Measurements from ENCODE around the gene ZXDC. TPM values are rescaled to one million over a fixed set of nuclear protein-coding genes. Genes with fewer than 3 reads are reported as not detected.
A peak's percentile ranks its signal among the peaks of the same experiment; 100 is the strongest.

ZXDC gene
- total and polyA plus RNA-seq, 8 donors: 30.1 to 40.8 (median 35.5) TPM

GRCh38 chr3:126421573-126422119 is 54.0 kb downstream of the ZXDC start:
- intact Hi-C loops (cut with DNase I): no loop called here
- Histone ChIP-seq H3K27me3 (peaks cover 0 to 38% of the 10 kb centered on the region in 2 donors), H3K36me3 (peaks cover 0 to 3% of the 10 kb centered on the region in 2 donors), H3K27ac (no peak overlapping the region), H3K4me3 (no peak overlapping the region), H3K4me1 (no peaks in the 10 kb centered on the region), H3K9me3 (peaks cover 0 to 17% of the 10 kb centered on the region in 2 donors)
- DNase-seq (no peak), ATAC-seq (no peak)
- TF ChIP-seq CTCF (IDR thresholded peaks at IDR 0.05): no peak

GRCh38 chr3:126419886-126420786 is 55.6 kb downstream of the ZXDC start:
- H3K36me3 ChIP-seq: peaks cover 0 to 3% of the 10 kb centered on the region in 2 donors
- no peak for TF ChIP-seq CTCF (IDR thresholded peaks at IDR 0.05)
- peaks cover 6 to 53% of the 10 kb centered on the region in 2 donors for H3K27me3 ChIP-seq
- no peaks in the 10 kb centered on the region for H3K4me1 ChIP-seq
- H3K27ac ChIP-seq: no peak overlapping the region
- DNase-seq (no peak), ATAC-seq (no peak)
- H3K4me3 ChIP-seq: no peak overlapping the region
- H3K9me3 ChIP-seq: peaks cover 0 to 2% of the 10 kb centered on the region in 2 donors
- intact Hi-C loops (cut with DNase I): no loop called here

DNA sequence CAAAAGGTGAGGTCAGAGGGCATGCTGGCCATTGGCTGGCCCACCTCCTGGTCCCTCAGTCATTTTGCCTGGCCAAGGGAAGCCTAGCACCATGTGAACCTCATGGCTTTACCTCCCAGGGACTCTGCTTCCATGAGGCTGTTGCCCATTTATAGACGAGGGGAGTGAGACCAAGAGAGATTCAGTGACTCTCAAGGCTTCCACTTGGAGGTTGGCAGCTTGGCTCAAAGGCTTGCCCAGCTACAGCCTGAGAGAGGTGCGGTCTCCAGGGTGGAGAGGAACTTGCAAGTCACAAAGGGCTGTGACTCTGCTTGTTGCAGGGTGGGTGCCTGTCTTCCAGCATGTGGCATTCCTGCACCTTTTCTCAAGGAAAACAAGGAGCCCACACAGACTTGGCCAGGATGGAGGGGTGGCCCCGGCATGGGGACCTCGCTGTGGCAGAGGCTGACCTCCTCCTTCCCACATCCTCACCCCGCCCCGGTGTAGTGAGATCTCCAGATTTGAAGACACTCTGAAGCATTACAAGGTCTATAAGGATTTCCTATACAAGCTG is 56.5 kb downstream of the ZXDC start:
- TF ChIP-seq CTCF (IDR thresholded peaks at IDR 0.05): no peak
- intact Hi-C loops (cut with DNase I): no loop called here
- no peak for ATAC-seq

GRCh38 chr3:126418661-126419131 is 57.0 kb downstream of the ZXDC start:
- intact Hi-C loops (cut with DNase I): no loop called here

More for the DNA sequence above, 56.5 kb downstream of the ZXDC start:
- H3K27me3 ChIP-seq: peaks cover 6 to 62% of the 10 kb centered on the region in 2 donors
- H3K4me1 ChIP-seq: no peaks in the 10 kb centered on the region
- no peak overlapping the region for H3K27ac ChIP-seq
- H3K4me3 ChIP-seq: no peak overlapping the region
- DNase-seq: no peak
- H3K36me3 ChIP-seq: no peaks in the 10 kb centered on the region
- H3K9me3 ChIP-seq: no peaks in the 10 kb centered on the region

More at GRCh38 chr3:126418661-126419131, 57.0 kb downstream of the ZXDC start:
- no peak for ATAC-seq
- peak in 1 of 4 donors; percentile 82 for DNase-seq
- Histone ChIP-seq H3K4me1 (no peaks in the 10 kb centered on the region), H3K9me3 (no peaks in the 10 kb centered on the region), H3K36me3 (no peaks in the 10 kb centered on the region), H3K4me3 (no peak overlapping the region), H3K27me3 (peaks cover 6 to 68% of the 10 kb centered on the region in 2 donors), H3K27ac (no peak overlapping the region)
- no peak for TF ChIP-seq CTCF (IDR thresholded peaks at IDR 0.05)
